ENCODE measurements around the gene NEMP1. TPM values are rescaled to one million over a fixed set of nuclear protein-coding genes. Genes with fewer than 3 reads are reported as not detected.

The NEMP1 gene
- total RNA-seq, 2 experiments from 2014 or later, result 7.2 to 9.9 TPM

DNA sequence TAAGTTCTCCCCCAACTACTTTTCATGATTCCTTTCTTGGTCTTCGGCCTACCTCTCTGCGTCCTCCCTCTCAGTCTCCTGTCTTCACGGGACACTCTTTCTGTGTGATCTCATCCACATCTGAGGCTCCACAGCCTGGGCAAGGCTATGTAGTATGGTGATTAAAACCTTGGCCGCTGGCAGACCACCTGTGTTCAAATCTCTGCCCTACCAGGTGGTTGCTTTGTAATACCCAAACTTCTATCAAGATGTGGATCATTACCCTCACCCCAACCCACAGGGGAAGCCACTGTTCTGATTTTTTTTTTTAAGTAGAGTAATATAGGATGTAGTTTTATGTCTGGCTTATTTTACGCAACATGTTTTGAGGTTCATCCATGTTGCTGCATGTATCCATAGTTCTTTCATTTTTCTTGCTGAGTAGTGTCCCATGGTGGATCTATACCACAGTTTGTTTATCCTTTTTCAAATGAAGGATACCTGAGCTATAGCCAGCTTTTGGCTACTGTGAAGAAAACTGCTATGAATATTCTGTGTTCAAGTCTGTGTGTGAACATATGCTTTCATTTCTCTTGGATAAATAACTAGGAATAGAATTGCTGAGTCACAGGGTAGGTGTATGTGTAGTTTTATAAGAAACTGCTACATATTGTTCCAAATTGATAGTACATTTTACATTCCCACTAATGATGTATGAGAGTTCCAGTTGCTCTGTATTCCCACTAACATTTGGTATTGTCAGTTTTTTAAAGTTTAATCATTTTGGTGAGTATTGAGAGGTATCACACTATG lies 40.9 kb upstream of the NEMP1 start:
- intact Hi-C loops (cut with DNase I, micrococcal nuclease), result no loop called here
- H3K27me3 ChIP-seq (ENCODE audit: control insufficient read depth in 1 of 2, insufficient read depth in 2 of 2, low read length in 2 of 2), result no peaks in the 10 kb centered on the region
- TF ChIP-seq, protein P1, sequence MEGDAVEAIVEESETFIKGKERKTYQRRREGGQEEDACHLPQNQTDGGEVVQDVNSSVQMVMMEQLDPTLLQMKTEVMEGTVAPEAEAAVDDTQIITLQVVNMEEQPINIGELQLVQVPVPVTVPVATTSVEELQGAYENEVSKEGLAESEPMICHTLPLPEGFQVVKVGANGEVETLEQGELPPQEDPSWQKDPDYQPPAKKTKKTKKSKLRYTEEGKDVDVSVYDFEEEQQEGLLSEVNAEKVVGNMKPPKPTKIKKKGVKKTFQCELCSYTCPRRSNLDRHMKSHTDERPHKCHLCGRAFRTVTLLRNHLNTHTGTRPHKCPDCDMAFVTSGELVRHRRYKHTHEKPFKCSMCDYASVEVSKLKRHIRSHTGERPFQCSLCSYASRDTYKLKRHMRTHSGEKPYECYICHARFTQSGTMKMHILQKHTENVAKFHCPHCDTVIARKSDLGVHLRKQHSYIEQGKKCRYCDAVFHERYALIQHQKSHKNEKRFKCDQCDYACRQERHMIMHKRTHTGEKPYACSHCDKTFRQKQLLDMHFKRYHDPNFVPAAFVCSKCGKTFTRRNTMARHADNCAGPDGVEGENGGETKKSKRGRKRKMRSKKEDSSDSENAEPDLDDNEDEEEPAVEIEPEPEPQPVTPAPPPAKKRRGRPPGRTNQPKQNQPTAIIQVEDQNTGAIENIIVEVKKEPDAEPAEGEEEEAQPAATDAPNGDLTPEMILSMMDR (IDR thresholded peaks at IDR 0.05), result no peak
- Mint-ChIP-seq H3K27ac (no peak overlapping the region), H3K9me3 (no peaks in the 10 kb centered on the region), H3K4me3 (no peak overlapping the region), H3K4me1 (ENCODE audit: low read depth) (peaks cover 5% of the 10 kb centered on the region), H3K36me3 (ENCODE audit: low read depth) (no peaks in the 10 kb centered on the region), H3K27me3 (no peaks in the 10 kb centered on the region)
- ChIA-PET CTCF (interaction anchor here (0.7 to 1.0 kb wide), 2 partner anchors 50 to 118 kb away, joined by 3 to 4 read pairs; no protein-coding TSS in a partner anchor), POLR2A (no interaction called here)
- DNase-seq (no peak), ATAC-seq (ENCODE audit: poor library complexity) (no peak)
- H3K4me1 ChIP-seq (ENCODE audit: insufficient read depth, low read length), result peaks cover 3% of the 10 kb centered on the region
- H3K36me3 ChIP-seq (ENCODE audit: insufficient read depth, low read length), result no peaks in the 10 kb centered on the region
- H3K9me3 ChIP-seq (ENCODE audit: control insufficient read depth in 1 of 2, insufficient read depth in 1 of 2, low read length in 2 of 2), result no peaks in the 10 kb centered on the region
- H3K27ac ChIP-seq (ENCODE audit: low read depth in 1 of 2, low read length in 2 of 2), result no peak overlapping the region
- no peak overlapping the region for H3K4me3 ChIP-seq (ENCODE audit: low read length)

DNA sequence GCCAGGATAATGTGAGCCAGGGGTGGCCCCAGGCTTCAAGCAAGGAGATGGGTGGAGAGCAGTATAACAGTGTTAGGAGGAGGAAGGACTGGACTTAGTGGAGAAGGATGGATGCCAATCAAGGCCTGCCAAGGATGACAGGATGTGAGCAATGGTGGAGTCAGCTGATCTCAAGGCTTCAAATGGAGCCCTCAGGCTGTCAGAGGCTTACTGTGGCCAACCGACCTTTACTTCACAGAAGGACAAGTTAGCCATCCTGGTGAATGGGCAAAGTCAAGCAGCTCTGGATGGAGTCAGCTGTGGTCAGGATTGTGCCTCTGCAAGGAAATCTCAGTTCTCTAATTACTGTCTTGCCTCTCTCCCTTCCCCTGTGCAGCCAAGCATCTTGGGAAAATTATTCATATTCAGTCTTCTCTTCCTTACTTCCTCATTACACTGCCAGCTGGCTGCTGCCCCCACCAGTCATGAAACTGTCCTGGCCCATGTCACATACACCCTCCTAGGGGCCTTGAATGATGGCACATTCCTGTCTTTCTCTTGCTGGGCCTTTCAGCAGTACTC lies 40.2 kb upstream of the NEMP1 start:
- no peak for ATAC-seq (ENCODE audit: poor library complexity)
- CTCF ChIA-PET, result no interaction called here

DNA sequence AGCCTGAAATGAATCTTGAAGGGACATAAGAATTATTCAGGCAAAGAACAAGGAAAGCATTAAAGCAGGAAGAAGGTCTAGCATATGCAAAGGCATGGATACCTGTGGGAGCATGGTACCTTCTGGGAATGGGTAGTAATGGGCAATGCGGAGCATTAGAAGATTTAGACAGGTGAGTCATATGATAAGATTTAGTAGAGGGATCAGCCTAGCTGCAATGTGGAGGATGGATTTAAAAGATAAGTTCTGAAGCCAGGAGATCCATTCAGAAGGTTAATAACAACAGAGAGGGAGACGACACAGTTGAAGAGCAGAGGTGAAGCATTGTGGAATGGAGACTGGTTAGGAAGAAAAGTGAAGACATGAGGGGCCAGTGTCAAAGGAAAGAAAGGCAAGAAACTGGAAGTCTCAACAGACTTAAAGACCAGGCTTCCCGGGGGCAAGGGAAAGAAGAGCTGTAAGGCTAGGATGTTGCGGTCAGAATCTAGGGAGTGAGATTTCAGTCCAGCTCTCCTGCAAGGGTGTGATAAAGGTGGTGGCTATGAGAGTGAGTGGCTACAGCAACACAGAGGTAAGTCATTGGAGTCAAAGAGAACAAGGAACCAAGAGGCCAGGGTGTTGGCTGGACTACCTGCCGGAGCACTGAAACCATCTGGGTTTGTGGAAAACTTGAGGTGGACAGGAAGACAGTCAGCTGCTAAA lies 38.1 kb upstream of the NEMP1 start:
- intact Hi-C loops (cut with DNase I, micrococcal nuclease), result loop anchor here in 1 of 2 experiments (2.0 kb wide), 1 partner anchor 358 kb away; no protein-coding TSS in a partner anchor
- POLR2A ChIA-PET, result interaction anchor here (1.0 kb wide), 1 partner anchor 47 kb away, joined by 3 read pairs; no protein-coding TSS in a partner anchor
- Mint-ChIP-seq H3K36me3 (ENCODE audit: low read depth) (peaks cover 6% of the 10 kb centered on the region), H3K27ac (no peak overlapping the region), H3K4me1 (ENCODE audit: low read depth) (peaks cover 11% of the 10 kb centered on the region), H3K9me3 (no peaks in the 10 kb centered on the region), H3K4me3 (no peak overlapping the region), H3K27me3 (peaks cover 4% of the 10 kb centered on the region)
- Histone ChIP-seq H3K9me3 (ENCODE audit: control insufficient read depth in 1 of 2, insufficient read depth in 1 of 2, low read length in 2 of 2) (no peaks in the 10 kb centered on the region), H3K27me3 (ENCODE audit: control insufficient read depth in 1 of 2, insufficient read depth in 2 of 2, low read length in 2 of 2) (no peaks in the 10 kb centered on the region), H3K27ac (ENCODE audit: low read depth in 1 of 2, low read length in 2 of 2) (no peak overlapping the region), H3K4me3 (ENCODE audit: low read length) (no peak overlapping the region), H3K36me3 (ENCODE audit: insufficient read depth, low read length) (no peaks in the 10 kb centered on the region), H3K4me1 (ENCODE audit: insufficient read depth, low read length) (peaks cover 12% of the 10 kb centered on the region)
- TF ChIP-seq, protein P1 (IDR thresholded peaks at IDR 0.05), result no peak
- CTCF ChIA-PET, result interaction anchor here (1.8 to 2.5 kb wide), 2 partner anchors 8 to 47 kb away, joined by 7 to 8 read pairs; no protein-coding TSS in a partner anchor
- ATAC-seq (ENCODE audit: poor library complexity) (no peak), DNase-seq (no peak)

More for the DNA sequence above, 40.2 kb upstream of the NEMP1 start:
- Mint-ChIP-seq H3K9me3 (no peaks in the 10 kb centered on the region), H3K27ac (no peak overlapping the region), H3K27me3 (no peaks in the 10 kb centered on the region), H3K36me3 (ENCODE audit: low read depth) (no peaks in the 10 kb centered on the region), H3K4me3 (no peak overlapping the region), H3K4me1 (ENCODE audit: low read depth) (no peaks in the 10 kb centered on the region)
- Histone ChIP-seq H3K27ac (ENCODE audit: low read depth in 1 of 2, low read length in 2 of 2) (no peak overlapping the region), H3K27me3 (ENCODE audit: control insufficient read depth in 1 of 2, insufficient read depth in 2 of 2, low read length in 2 of 2) (no peaks in the 10 kb centered on the region), H3K4me1 (ENCODE audit: insufficient read depth, low read length) (no peaks in the 10 kb centered on the region), H3K9me3 (ENCODE audit: control insufficient read depth in 1 of 2, insufficient read depth in 1 of 2, low read length in 2 of 2) (no peaks in the 10 kb centered on the region), H3K36me3 (ENCODE audit: insufficient read depth, low read length) (no peaks in the 10 kb centered on the region), H3K4me3 (ENCODE audit: low read length) (no peak overlapping the region)
- TF ChIP-seq, protein P1 (IDR thresholded peaks at IDR 0.05), result no peak
- POLR2A ChIA-PET, result no interaction called here
- intact Hi-C loops (cut with DNase I, micrococcal nuclease), result no loop called here
- peak in 2 of 14 experiments; percentile 39 to 50 for DNase-seq
